G401 (cell line): Measurements from ENCODE around the gene NPTX2. TPM values are rescaled to one million over a fixed set of nuclear protein-coding genes. Genes with fewer than 3 reads are reported as not detected.

Source experiments
- DNase-seq: peaks from one replicate; pipeline ENCODE4 v3.0.0-alpha.2; 2015; ENCODE audit warnings: low spot score
- in situ Hi-C: cut with HindIII; loops from 2 replicates; pipeline ENCODE4 v1.10.0; 2016; ENCODE audit warnings: low sequenced_read_pairs, mixed read lengths
- total RNA-seq: library from RNA; depleted of rRNA; stranded (reverse); fragments of >200 nt; shearing (Covaris generic); gene quantifications from 2 replicates; pipeline ENCODE4 v1.2.3, GENCODE V29; 2014

NPTX2 gene
- total RNA-seq, 1 experiment from 2014 or later = 0.03 TPM

- in situ Hi-C loops = no loop called here
- DNase-seq = no peak
Measured at GRCh38 chr7:98646465-98646864, 29.4 kb downstream of the NPTX2 start.

- in situ Hi-C loops = no loop called here
- no peak for DNase-seq
Measured at GRCh38 chr7:98647326-98647725, 30.2 kb downstream of the NPTX2 start.

- DNase-seq = no peak
- in situ Hi-C loops = loop anchor here (5.0 kb wide), 1 partner anchor 111 kb away; no protein-coding TSS in a partner anchor
Measured at GRCh38 chr7:98651760-98652159, 34.7 kb downstream of the NPTX2 start.

- DNase-seq = no peak
- in situ Hi-C loops = loop anchor here (5.0 kb wide), 1 partner anchor 109 kb away; no protein-coding TSS in a partner anchor
Measured at GRCh38 chr7:98653601-98654310, 36.7 kb downstream of the NPTX2 start.

- in situ Hi-C loops = loop anchor here (5.0 kb wide), 1 partner anchor 108 kb away; no protein-coding TSS in a partner anchor
Measured at GRCh38 chr7:98654524-98655272, 37.6 kb downstream of the NPTX2 start.

GRCh38 chr7:98655611-98656010, 38.5 kb downstream of the NPTX2 start:
- in situ Hi-C loops = no loop called here
- DNase-seq = no peak

More at GRCh38 chr7:98654524-98655272, 37.6 kb downstream of the NPTX2 start:
- no peak for DNase-seq

- DNase-seq = no peak
- in situ Hi-C loops = no loop called here
Measured at GRCh38 chr7:98656899-98657298, 39.8 kb downstream of the NPTX2 start.

- DNase-seq = no peak
- in situ Hi-C loops = no loop called here
Measured at GRCh38 chr7:98657736-98658135, 40.7 kb downstream of the NPTX2 start.

GRCh38 chr7:98659756-98660155, 42.7 kb downstream of the NPTX2 start:
- no peak for DNase-seq
- in situ Hi-C loops = no loop called here

GRCh38 chr7:98661607-98662006, 44.5 kb downstream of the NPTX2 start:
- DNase-seq = no peak
- in situ Hi-C loops = no loop called here

- DNase-seq = no peak
- in situ Hi-C loops = no loop called here
Measured at GRCh38 chr7:98662289-98662688, 45.2 kb downstream of the NPTX2 start.

GRCh38 chr7:98664882-98665281, 47.8 kb downstream of the NPTX2 start:
- DNase-seq = no peak

GRCh38 chr7:98668255-98668654, 51.2 kb downstream of the NPTX2 start:
- in situ Hi-C loops = no loop called here
- DNase-seq = no peak

More at GRCh38 chr7:98664882-98665281, 47.8 kb downstream of the NPTX2 start:
- in situ Hi-C loops = no loop called here

GRCh38 chr7:98669329-98670000, 52.4 kb downstream of the NPTX2 start:
- DNase-seq = peak; percentile 77
- in situ Hi-C loops = no loop called here

- no peak for DNase-seq
- in situ Hi-C loops = no loop called here
Measured at GRCh38 chr7:98670186-98670585, 53.1 kb downstream of the NPTX2 start.

- in situ Hi-C loops = no loop called here
- no peak for DNase-seq
Measured at GRCh38 chr7:98671733-98672331, 54.7 kb downstream of the NPTX2 start.

- in situ Hi-C loops = no loop called here
- DNase-seq = no peak
Measured at GRCh38 chr7:98674461-98674860, 57.4 kb downstream of the NPTX2 start.

GRCh38 chr7:98674881-98675280, 57.8 kb downstream of the NPTX2 start:
- in situ Hi-C loops = no loop called here

GRCh38 chr7:98678215-98678614, 61.1 kb downstream of the NPTX2 start:
- no peak for DNase-seq
- in situ Hi-C loops = no loop called here

More at GRCh38 chr7:98674881-98675280, 57.8 kb downstream of the NPTX2 start:
- no peak for DNase-seq
